ENCODE measurements around the gene SLC17A9.
A peak's percentile ranks its signal among the peaks of the same experiment; 100 is the strongest.

Gene SLC17A9

GRCh38 chr20:63011798-63012197 is 59.3 kb downstream of the SLC17A9 start:
- no peak for TF ChIP-seq CTCF (conservative IDR thresholded peaks at IDR 0.05; ENCODE audit: low read depth, low read length)
- no peak overlapping the region for H3K4me3 ChIP-seq (ENCODE audit: low read depth, low read length)
- DNase-seq (ENCODE audit: low read depth) = peak; percentile 12

DNA sequence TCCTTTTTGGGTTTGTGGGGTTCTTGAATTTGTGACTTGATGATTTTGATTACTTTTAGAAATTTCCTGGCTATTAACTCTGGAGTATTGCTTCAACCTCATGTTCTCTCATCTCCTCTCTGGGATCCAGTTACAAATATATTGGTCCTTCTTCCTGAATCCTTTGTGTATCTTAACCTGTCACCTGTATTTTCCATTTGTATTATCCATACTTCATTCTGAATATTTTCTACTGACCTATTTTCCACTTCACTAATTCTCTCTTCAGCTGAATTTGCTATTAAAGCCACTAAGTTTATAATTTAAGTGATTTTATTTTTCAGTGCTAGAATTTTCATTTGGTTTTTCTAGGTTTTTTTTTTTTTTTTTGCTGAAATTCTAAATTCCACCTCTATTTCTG is 60.7 kb downstream of the SLC17A9 start:
- TF ChIP-seq CTCF (conservative IDR thresholded peaks at IDR 0.05; ENCODE audit: low read depth, low read length) = no peak
- H3K4me3 ChIP-seq (ENCODE audit: low read depth, low read length) = no peak overlapping the region
- DNase-seq (ENCODE audit: low read depth) = no peak

DNA sequence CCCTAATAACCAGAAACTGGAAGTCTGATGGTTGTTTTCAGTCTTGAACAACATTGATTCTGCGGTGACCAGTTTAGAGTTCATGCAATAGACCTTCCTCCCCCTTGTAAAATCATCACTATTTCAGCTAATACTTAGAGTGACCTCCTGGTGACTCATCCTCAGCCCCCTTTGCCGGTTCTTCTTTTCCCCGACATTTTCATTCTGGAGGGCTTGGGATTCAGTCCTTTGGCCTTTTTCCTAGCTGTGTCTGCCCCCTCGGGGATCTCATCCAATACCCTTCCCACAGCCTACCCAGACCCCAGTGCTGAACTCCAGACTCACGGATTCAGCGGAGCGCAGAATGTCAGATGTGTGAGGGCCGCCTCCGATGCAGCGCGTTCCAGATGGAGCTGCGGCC is 61.8 kb downstream of the SLC17A9 start:
- no peak for DNase-seq (ENCODE audit: low read depth)
- H3K4me3 ChIP-seq (ENCODE audit: low read depth, low read length) = no peak overlapping the region
- TF ChIP-seq CTCF (conservative IDR thresholded peaks at IDR 0.05; ENCODE audit: low read depth, low read length) = no peak

- no peak for DNase-seq (ENCODE audit: low read depth)
- no peak overlapping the region for H3K4me3 ChIP-seq (ENCODE audit: low read depth, low read length)
- TF ChIP-seq CTCF (conservative IDR thresholded peaks at IDR 0.05; ENCODE audit: low read depth, low read length) = no peak
Observed at GRCh38 chr20:63014710-63015109, 62.2 kb downstream of the SLC17A9 start.

DNA sequence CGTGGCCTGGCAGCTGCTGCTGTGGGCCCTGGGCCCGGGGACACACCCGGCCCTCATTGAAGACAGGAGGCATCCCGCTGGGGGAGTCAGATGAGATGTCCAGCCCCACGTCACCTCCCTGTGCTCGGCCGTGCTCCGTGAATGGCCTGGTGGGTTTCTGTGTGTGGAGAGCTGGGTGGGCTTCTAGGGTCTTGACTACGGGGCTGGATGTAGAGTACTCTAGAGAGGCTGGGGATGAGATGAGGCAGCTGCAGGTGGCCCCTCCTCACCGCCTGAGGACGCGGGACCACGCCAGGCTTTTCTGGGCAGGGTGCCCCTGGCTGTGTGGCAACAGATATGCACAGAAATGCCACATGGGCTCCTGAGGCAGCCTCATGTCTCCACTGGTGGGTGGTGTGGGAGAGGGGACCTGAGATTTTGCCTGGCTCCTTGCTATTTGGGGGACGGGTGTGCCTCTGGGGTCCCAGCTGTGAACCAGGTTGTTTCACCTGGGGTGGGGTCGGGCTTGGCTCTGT is 62.7 kb downstream of the SLC17A9 start:
- no peak for TF ChIP-seq CTCF (conservative IDR thresholded peaks at IDR 0.05; ENCODE audit: low read depth, low read length)
- no peak overlapping the region for H3K4me3 ChIP-seq (ENCODE audit: low read depth, low read length)
- DNase-seq (ENCODE audit: low read depth) = no peak

- DNase-seq (ENCODE audit: low read depth) = no peak
- no peak overlapping the region for H3K4me3 ChIP-seq (ENCODE audit: low read depth, low read length)
- TF ChIP-seq CTCF (conservative IDR thresholded peaks at IDR 0.05; ENCODE audit: low read depth, low read length) = no peak
Observed at GRCh38 chr20:63015662-63016361, 63.3 kb downstream of the SLC17A9 start.

GRCh38 chr20:63016514-63017075 is 64.1 kb downstream of the SLC17A9 start:
- TF ChIP-seq CTCF (conservative IDR thresholded peaks at IDR 0.05; ENCODE audit: low read depth, low read length) = no peak
- DNase-seq (ENCODE audit: low read depth) = no peak
- H3K4me3 ChIP-seq (ENCODE audit: low read depth, low read length) = no peak overlapping the region

All from choroid plexus epithelial cell (primary cell).